A172 (cell line): ENCODE measurements around the gene SLC44A2. TPM values are rescaled to one million over a fixed set of nuclear protein-coding genes. Genes with fewer than 3 reads are reported as not detected.

Experiments
- DNase-seq: peaks from one replicate; pipeline ENCODE4 v3.0.0-alpha.2; 2015; ENCODE audit warnings: low spot score
- total RNA-seq: library from RNA; depleted of rRNA; stranded (reverse); fragments of >200 nt; shearing (Covaris generic); gene quantifications from 2 replicates; pipeline ENCODE4 v1.2.3, GENCODE V29; 2014

Gene SLC44A2
- total RNA-seq, 1 experiment from 2014 or later: 327 TPM

DNA sequence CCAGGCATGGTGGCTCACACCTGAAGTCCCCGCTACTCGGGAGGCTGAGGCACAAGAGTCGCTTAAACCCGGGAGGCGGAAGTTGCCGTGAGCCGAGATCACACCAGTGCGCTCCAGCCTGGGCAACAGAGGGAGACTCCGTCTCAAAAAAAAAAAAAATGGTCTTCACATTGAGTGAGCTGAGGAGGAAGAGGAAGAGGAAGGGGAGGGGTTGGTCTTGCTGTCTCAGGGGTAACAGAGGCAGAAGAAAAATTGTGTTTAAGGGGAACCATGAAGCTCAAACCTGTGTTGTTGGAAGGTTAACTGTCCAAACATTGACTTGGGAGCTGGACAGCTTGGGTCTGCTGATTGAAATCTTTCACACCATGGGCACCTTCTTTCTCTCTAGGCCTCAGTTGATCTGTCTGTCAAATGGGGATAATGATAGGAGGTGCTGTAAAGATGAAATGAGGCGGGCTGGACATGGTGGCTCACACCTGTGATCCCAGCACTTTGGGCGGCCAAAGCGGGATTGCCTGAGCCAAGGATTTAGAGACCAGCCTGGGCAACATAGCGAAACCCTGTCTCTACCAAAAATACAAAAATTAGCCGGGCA lies 9.8 kb upstream of the SLC44A2 start:
- DNase-seq: no peak

DNA sequence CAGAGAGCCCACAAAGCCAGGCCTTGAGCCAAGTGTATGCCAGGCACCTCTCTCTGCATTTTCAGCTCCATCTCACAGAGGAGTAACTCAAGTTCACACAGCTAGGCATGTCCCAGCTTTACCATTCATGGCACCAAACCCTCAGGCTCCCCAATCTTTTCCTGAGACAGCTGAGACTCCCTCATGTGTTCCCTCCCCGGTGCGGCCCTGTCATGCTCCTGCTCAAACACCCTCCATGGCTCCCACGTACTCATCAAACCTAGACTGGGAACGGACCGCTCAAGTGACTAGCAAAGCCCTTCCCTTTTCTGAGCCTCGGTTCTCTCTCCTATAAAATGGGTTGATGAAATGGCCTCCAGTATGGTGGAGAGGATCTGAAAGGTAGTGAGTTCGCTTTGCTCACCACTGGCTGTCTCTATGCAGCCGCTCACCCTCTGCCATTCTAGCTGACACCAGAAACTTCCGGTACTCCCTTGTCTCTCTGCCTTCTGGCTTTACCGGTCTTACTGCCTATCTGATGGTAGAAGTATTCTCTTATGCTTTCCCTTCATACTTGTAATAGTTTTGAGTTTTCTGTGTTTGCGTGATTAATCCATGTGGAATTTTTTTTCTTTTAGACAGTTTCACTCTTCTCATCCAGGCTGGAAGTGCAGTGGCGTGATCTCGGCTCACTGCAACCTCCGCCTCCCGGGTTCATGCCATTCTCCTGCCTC lies 7.8 kb upstream of the SLC44A2 start:
- DNase-seq: peak; percentile 76

DNA sequence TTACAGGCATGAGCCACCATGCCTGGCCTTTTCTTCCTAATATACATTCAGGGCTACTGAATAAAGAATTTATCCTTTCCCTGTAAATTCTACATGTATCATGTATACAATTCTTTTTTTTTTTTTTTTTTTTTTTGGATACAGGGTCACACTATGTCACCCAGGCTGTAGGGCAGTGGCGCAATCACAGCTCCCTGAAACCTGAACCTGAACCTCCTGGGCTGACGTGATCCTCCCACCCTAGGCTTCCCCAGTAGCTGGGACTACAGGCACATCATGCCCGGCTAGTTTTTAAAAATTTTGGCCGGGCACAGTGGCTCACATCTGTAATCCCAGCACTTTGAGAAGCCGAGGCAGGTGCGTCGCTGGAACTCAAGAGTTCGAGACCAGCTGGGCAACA lies 6.5 kb upstream of the SLC44A2 start:
- no peak for DNase-seq

DNA sequence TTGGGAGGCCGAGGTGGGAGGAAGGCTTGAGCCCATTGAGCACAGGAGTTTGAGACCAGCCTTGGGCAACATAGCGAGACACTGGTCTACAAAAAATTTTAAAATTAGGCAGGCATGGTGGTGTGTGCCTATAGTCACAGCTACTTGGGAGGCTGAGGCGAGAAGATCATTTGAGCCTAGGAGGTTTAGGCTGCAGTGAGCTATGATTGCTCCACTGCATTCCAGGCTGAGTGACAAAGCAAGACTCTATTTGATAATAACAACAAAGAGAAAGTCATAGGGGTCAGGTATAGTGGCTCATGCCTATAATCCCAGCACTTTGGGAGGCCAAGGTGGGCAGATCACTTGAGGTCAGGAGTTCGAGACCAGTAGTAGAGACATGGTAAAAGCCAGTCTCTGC lies 4.6 kb upstream of the SLC44A2 start:
- DNase-seq: no peak

DNA sequence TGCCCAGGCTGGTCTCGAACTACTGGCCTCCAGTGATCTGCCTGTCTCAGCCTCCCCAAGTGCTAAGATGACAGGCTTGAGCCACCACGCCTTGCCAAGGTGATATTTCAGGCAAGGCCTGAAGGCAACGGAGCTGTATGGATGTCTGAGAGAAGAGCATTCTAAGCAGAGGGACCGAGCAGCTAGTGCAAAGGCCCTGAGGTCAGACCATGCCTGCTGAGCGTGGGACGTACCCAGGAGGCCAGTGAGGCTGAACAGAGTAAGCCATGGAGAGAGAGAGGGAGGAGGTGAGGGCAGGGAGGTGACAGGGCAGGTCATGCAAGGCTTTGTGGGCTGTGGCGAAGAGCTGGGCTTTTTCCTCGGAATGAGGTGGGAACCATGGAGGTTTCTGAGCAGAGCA lies 3.4 kb upstream of the SLC44A2 start:
- no peak for DNase-seq

DNA sequence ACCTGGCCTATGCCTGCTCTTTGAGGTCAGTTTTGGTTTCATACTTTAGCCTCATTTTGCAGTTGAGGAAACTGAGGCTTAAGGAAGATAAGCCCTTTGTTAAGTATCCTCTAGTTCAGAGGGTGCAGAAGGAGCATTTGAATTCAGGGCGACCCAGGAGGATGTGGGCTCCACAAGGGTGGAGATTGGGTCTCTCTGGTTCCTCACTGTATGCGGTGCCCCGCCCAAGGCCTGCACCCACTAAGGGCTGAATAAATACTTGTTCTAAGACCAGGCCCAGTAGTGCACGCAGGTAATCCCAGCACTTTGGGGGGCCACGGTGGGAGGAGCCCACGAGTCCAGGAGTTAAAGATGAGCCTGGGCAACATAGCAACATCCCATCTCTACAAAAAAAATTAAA lies 768 bp upstream of the SLC44A2 start:
- no peak for DNase-seq

DNA sequence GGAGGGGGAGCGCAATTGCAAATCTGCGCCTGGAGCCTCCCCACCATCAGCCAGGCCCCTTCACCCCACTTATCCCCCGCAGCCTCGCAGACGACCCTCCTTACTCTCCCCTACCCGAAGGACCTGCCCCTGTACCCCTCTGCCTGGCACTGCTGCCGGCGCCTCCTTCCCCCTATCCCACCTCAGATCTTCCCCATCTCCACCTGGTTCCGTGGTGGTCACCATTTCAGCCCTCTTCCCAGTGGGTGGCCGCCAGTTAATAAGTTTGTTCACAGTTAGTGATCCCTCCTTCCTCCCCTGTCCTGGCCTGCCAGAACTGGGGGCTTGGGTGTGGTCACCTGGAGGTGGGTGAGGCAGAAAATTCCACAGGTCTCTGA lies 397 bp downstream of the SLC44A2 start:
- no peak for DNase-seq

DNA sequence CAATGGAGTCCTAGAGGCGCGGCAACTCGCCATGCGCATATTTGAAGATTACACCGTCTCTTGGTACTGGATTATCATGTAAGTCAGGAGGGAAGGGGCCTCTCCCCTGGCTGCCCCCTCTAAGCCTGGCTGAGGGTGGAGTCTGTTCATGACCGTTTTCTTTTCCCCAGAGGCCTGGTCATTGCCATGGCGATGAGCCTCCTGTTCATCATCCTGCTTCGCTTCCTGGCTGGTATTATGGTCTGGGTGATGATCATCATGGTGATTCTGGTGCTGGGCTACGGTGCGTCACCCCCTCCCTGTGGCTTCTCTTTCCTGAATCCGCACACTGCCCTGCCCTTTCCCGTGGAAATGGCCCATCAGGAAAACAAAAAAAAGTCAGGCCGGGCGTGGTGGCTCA lies 6.5 kb downstream of the SLC44A2 start:
- DNase-seq: no peak

DNA sequence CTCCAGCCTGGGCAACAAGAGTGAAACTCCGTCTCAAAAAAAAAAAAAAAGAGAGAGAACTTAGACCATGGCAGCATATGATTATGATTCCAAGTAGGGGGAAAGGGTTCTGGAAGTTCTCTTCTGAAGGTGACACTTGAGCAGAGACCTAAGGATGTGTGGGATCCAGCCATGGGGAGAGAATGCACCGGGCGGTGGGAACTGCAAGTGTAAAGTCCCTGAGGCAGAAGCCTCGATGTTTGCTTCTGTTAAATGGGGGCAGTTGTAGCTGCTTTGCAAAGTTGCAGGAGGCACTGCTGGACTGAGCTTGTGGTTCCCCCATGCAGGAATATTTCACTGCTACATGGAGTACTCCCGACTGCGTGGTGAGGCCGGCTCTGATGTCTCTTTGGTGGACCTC lies 9.1 kb downstream of the SLC44A2 start:
- DNase-seq: no peak

DNA sequence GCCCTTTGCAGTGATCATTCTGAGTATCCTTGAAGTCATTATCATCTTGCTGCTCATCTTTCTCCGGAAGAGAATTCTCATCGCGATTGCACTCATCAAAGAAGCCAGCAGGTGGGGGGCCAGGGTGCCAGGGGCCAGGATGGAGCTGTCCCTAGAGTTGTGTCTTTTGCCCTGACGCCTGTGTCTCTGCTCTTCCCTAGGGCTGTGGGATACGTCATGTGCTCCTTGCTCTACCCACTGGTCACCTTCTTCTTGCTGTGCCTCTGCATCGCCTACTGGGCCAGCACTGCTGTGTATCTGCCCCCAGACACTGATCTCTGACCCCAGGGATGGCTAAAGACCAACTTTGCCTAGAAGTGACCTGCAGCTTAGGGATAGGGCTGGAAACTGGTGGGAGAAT lies 9.6 kb downstream of the SLC44A2 start:
- no peak for DNase-seq

DNA sequence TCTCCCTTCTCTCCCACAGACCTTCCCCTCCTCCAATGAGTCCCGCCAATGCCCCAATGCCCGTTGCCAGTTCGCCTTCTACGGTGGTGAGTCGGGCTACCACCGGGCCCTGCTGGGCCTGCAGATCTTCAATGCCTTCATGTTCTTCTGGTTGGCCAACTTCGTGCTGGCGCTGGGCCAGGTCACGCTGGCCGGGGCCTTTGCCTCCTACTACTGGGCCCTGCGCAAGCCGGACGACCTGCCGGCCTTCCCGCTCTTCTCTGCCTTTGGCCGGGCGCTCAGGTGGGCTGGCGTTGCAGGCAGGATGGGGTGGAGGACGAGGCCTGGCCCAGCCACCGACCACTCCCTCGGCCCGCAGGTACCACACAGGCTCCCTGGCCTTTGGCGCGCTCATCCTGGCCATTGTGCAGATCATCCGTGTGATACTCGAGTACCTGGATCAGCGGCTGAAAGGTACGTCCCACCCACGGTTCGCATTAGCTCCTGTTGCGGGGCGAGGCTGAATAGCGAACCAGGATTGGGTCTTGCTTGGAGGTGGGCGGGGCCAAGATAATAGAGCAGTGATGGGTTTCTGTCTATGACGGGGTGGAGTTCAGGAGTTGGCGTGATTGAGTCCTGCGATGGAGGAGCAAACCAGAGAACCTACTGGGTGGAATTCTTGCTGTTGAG lies 11.1 kb downstream of the SLC44A2 start:
- DNase-seq: no peak

DNA sequence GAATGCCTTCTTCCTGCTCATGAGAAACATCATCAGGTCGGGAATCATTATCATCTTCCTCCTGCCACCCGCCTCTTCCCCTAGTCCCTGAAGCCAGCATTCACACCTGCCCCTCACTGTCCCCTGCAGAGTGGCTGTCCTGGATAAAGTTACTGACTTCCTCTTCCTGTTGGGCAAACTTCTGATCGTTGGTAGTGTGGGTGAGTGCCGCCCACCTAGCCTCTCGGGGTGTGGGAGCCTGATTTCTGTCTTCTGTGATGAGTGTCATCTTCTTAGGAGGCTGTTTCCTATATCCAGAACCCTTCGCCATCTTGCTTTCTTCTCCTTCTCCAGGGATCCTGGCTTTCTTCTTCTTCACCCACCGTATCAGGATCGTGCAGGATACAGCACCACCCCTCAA lies 12.5 kb downstream of the SLC44A2 start:
- no peak for DNase-seq

DNA sequence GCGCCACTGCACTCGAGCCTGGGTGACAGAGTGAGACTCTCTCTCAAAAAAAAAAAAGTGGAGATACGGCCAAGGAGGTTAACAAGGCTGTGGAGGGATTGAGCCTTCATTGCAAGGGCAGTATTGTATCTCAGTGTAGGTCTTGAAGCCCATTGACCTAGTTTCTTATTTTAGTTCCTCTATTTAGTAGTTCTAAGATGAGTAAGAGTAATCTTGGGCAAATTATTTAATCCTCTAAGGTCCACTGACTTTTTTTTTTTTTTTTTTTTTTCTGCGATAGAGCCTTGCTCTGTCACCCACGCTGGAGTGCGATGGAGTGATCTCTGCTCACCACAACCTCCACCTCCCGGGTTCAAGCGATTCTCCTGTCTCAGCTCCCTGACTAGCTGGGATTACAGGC lies 14.5 kb downstream of the SLC44A2 start:
- DNase-seq: no peak

DNA sequence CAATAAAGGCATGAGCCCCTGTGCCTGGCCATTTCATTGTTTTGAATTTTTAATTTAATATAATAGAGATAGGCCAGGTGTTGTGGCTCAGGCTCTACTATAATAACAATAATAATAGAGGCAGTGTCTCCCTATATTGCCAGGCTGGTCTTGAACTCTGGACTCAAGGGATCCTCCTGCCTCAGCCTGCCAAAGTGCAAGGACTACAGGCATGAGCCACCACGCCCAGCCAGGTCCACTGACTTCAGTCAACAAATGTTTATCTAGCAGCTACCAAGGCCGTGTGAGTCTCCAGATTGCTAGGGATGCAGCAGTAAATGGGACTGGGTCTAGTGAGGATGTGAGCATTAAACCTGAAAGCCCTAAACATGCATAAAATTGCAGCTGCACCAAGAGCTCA lies 15.0 kb downstream of the SLC44A2 start:
- DNase-seq: no peak

DNA sequence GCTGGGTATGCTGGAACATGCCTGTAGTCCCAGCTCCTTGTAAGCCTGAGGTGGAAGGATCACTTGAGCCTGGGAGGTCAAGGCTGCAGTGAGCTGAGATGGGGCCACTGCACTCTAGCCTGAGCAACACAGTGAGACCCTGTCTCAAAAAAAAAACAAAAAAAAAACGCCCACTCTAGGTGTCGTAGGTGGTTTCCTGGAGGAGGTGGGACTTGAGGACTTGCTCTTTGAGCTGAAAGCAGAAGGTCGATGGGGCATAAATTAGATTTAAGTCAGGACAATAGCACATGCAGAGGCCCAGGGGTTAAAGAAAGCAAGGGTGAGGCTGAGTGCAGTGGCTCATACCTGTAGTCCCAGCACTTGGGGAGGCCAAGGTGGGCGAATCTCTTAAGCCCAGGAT lies 15.9 kb downstream of the SLC44A2 start:
- DNase-seq: no peak

DNA sequence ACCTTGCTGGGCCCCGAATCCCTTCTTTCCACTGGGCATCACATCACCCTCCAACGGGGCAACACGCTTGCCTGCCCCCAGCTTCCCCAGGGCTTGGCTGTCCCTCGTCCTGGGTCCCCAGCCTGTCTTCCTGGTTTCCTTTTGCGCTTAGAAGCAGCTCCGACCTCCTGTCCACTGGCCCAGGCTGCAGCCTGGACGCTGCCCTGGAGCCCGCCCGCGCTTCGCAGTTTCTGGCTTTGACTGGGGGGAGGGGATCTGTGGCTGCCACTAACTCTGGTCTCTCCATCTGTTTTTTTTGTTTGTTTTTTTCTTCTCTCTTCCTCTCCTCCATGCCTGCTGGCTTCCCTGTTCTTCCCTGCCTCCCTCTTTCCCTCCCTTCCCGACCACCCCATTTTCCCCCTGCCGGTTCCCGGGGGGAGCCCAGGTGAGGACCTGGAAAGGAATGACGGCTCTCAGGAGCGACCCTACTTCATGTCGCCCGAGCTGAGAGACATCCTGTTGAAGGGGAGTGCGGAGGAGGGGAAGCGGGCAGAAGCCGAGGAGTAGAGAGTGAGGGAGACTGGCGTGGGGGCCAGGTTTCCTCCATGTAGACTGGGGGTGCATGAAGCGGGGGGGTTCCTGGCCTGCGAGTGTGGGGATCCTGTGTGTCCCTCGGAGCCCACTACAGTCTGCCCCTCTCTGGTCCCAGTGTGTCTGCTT lies 17.3 kb downstream of the SLC44A2 start:
- DNase-seq: no peak

DNA sequence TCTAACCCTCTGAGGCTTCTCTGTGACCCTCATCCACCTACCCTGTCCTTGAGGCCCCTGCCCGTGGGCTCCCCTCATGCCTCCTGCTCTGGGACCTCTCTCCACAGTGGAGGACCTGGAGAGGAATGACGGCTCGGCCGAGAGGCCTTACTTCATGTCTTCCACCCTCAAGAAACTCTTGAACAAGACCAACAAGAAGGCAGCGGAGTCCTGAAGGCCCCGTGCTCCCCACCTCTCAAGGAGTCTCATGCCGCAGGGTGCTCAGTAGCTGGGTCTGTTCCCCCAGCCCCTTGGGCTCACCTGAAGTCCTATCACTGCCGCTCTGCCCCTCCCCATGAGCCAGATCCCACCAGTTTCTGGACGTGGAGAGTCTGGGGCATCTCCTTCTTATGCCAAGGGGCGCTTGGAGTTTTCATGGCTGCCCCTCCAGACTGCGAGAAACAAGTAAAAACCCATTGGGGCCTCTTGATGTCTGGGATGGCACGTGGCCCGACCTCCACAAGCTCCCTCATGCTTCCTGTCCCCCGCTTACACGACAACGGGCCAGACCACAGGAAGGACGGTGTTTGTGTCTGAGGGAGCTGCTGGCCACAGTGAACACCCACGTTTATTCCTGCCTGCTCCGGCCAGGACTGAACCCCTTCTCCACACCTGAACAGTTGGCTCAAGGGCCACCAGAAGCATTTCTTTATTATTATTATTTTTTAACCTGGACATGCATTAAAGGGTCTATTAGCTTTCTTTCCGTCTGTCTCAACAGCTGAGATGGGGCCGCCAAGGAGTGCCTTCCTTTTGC lies 18.0 kb downstream of the SLC44A2 start:
- no peak for DNase-seq

DNA sequence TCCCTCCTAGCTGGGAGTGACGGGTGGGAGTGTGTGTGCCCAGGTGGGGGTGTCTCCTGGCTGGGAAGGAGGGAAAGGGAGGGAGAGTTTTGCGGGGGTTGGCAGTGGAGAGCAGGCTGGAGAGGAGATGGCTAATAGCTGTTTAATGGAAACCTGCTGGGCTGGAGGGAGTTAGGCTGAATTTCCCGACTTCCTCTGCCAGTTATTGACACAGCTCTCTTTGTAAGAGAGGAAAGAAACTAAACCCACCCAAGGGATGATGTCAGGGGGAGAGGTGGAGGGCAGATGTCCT lies 18.6 kb downstream of the SLC44A2 start:
- DNase-seq: no peak

DNA sequence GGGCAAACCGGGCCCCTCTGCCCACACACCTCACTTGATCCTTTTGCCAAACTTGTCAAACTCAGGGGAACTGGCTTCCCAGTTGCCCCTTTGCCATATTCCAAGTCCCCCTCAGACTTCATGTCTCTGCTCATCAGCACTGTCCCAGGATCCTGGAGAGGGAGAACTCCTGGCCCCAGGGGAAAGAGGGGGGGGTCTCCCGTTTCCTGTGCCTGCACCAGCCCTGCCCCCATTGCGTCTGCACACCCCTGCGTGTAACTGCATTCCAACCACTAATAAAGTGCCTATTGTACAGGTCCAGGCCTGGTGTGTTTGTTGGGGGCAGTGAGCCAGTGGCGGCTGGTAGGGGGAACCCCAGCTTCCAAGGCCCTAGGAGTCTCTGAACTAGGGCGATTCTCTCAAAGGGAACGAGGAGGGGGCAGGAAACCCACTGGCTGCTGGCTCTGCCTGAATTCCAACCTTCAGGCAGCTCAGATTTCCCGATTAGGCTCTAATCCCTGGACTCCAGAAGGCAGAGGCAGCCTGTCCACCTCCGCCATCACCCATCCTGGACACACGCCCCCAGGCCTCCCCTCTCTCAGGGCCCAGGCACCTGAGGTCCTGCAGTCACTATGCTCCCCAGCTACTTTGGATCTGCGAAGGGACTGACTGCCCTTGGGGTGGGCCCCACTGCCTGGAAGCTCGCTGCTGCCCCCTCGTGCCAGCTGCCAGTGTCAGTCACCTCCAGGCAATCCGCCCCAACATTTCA lies 19.1 kb downstream of the SLC44A2 start:
- peak; percentile 58 for DNase-seq

DNA sequence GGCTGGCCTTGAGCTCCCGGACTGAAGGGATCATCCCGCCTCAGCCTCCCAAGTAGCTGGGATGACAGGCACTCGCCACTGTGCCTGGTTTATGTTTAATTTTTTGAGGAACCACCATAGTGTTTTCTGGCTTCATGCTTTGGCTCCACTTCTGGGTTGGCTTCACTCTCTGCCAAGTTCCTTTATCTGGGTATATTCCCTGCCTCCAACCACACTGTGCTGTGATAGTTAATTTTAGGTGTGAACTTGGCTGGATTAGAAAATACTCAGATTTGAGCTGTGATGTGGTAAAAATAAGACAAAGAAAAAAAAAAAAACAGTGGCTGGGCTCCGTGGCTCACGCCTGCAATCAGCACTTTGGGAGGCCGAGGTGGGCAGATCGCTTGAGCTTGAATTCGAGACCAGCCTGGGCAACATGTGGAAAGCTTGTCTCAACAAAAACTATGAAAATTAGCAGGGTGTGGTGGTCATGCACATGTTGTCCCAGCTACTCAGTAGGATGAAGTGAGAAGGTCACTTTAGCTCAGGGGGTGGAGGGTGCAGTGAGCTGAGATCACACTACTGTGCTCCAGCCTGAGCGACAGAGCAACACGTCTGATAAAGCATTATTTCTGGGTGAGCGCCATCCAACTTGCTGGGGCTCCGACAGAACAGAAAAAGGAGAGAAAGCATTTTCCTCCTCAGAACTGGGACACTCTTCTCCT lies 21.3 kb downstream of the SLC44A2 start:
- DNase-seq: no peak

DNA sequence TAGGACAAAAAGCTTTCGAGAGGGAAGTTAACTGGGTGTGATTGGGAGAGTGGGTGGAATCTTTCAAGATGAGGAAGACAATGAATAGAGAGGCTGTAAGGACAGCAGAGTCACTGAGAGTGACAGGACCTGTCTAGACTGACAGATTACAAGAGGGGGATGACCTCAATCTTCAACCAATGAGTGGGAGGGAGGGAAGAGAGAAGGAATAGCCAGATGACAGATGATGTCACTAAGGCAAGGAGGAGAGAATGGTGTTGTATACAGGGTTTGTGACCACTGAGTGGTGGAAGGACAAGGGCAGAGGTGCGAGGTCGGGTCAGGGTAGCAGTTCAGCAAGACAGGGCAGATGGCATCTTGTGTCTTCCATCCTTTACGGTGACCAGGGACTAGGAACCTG lies 23.0 kb downstream of the SLC44A2 start:
- no peak for DNase-seq
